GM21526 (cell line): ENCODE data around the gene OR1D5.
"Not testable (repeated sequence)": the region's sequence is repeated elsewhere in the genome, so short reads cannot be mapped to it uniquely, and the experiment has no call there.

Experiments
- ATAC-seq: cut with Tn5 transposase; IDR thresholded peaks from one replicate; pipeline ENCODE4 v1.9.1; 2021; ENCODE audit warnings: moderate library complexity; ENCODE audit not compliant: unreplicated experiment, low FRiP score

The OR1D5 gene

DNA sequence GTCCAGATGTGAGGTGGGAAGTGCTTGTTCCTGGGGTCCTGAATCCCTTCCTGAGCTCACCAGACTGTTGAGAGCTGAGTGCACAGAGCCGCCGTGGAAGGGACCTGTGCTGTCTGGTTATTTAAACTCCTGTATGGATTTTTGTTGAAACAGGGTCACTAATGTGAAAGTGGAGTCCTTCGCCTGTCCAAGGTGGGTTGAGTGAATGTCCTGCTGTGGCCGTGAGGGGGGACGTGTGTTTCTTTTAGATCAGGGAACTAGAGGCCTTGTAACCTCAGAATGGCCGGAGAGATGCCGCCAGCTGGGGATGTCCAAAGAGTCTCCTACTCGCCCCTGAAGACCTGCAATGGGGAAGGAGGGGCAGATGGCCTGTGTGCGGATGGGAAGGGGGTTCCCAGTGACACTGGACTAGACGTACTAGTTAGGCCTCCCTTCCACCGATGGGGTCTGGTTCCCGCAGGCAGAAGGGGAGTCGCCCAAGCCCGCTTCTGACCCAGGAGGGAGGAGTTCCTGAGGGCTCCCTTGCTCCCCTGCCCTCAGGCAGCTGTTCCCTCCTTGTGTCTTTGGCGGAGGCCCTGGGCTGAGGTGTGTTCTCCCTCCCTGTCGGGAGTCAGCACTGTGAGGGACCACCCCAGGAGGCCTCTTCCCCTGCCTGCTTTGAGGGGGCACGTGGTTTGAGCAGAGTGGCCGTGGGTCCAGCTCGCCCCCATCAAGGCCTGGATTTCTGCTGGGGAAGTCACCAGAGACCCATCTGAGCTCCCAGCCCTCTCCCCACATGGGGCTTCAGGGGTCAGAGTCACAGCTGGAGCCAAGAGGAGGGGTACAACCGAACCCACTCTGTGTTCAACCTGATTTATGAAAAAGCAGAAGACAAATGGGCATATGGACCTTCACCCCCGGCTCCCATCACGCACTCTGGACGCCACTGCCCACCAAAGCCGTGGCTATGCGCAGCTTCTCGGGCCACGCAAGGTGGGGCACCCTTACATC lies 30.9 kb downstream of the OR1D5 start:
- ATAC-seq, result no peak

DNA sequence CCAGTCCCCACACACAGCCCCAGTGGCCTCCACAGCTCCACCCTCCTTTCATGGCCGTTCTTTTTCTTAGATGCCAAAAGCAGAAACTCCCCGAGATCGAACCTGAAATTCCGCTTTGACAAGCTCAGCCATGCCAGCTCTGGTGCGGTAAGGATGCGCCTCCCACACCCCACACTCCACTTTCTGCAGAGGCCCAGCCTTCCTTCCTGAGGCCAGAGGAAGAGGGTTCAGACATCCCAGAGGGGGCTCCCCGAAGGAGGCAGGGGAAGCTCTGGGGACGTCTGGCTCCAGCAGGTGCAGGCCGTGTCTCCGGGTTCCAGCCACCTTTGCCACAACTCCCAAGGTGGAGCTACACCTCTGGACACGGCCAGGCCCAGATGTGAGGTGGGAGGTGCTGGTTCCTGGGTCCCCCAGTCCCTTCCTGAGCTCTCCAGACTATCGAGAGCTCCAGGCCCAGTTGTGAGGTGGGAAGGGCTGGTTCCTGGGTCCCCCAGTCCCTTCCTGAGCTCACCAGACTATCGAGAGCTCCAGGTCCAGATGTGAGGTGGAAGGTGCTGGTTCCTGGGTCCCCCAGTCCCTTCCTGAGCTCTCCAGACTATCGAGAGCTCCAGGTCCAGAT lies 32.4 kb downstream of the OR1D5 start:
- not testable (repeated sequence) for ATAC-seq

DNA sequence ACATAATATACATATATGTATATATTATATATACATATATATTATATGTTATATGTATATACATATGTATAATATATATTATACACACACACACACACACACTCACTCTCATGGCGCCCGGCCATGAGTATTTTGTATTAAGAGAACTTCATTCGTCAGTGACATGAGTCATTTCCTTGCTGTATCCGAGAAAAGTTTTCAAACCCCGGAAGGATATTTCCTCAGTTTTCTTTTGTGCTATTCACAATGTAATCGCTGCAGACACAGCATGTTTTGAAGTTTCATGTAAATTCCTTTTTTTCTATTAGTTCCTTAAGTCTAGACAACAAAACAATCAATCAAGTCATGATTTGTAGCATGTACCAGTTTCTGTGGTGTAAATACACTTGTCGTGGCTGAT lies 33.3 kb downstream of the OR1D5 start:
- no peak for ATAC-seq

- no peak for ATAC-seq
Measured at GRCh38 chr17:3029213-3029913, 34.0 kb downstream of the OR1D5 start.

DNA sequence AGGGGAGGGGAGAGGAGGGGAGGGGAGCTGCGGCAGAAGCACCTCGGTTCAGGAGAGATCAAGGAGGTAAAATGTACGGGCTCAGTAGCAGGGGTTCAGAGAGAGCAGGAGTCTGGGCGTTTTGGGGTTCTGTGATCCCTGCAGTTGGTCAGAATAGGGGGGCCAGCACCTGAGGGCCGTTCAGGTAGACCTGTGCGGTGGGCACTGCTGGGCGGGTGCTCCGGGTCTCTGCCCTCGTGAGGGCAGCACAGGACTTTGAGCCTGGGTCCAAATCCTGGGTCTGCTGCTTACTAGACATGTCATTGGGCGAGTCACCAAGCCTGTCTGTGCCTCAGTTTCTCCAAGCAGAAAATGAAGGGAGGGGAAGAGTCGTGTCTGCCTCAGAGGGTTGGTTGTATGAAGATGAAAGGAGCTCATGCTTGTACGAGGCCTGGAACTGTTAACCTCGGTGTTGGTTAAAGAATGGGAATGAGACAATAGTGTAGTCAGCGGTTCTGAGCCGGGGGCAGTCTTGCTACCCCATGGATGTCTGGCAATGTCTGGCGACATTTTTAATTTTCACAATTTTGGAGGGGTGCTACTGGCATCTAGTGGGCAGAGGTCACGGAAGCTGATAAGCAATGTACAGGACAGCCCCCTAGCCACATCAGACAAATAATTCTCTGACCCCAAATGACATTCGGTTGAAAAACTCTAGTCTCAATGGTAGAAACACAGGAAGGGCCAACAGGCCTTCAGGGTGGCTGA lies 35.4 kb downstream of the OR1D5 start:
- no peak for ATAC-seq

GRCh38 chr17:3026856-3027751 lies 36.3 kb downstream of the OR1D5 start:
- ATAC-seq, result no peak

- no peak for ATAC-seq
Measured at GRCh38 chr17:3026125-3026855, 37.1 kb downstream of the OR1D5 start.

DNA sequence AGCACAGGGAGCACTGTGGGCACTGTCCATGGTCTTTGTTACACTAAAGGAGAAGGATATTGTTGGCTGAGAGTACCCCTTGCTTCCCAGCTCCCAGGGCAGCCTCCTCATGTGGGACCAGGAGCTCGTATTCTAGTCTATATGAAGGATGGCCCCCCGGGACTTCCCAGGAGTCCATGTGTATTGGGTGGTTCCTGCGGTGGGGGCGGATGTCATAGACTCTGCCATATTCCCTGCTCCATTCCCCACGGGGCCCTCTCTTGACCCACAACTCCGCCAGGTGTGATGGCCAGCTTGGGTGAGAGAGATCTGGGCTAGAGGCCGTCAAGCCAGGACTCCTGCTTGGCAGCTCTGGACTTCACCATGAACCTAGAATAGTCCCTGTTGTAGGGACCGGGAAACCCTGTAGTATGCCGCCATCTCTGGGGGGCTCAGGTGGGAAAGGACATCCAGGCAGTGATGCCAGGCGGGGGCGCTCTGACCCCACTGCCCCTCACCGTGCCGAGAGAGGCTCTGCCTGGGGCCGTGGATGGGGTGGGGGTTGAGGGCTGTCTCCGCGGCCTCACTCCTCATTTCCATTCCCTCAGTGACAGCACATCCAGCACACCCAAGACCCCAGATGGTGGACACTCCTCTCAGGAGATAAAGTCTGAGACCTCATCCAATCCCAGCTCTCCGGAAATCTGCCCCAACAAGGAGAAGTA lies 37.8 kb downstream of the OR1D5 start:
- ATAC-seq, result no peak

DNA sequence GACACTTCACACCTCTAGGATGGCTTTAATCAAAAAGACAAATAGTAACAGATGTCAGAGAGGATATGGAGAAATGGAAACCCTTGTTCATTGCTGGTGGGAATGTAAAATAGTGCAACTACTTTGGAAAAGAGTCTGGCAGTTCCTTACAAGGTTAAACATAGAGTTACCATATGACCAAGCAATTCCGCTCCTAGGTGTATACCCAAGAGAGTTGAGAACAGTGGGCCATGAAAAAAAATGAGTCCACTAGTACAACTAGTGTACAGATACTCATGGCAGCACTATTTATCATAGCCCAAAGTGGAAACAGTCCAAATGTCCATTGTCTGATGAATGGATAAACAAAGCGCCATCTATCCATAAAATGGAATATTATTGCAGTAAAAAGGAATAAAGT lies 39.1 kb downstream of the OR1D5 start:
- ATAC-seq, result no peak

DNA sequence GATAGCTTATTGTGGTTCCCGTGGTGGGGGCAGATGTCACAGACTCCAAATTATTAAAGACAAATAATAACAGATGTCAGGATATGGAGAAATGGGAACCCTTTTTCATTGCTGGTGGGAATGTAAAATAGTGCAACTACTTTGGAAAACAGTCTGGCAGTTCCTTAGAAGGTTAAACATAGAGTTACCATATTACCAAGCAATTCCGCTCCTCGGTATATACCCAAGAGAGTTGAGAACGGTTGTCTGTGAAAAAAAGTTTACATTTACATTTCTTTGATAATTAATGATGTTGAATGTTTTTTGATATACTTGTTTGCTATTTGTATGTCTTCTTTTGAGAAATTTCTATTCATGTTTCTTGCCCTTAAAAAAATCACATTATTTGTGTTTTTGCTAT lies 41.2 kb downstream of the OR1D5 start:
- no peak for ATAC-seq

- no peak for ATAC-seq
Measured at GRCh38 chr17:3020381-3020780, 43.0 kb downstream of the OR1D5 start.

DNA sequence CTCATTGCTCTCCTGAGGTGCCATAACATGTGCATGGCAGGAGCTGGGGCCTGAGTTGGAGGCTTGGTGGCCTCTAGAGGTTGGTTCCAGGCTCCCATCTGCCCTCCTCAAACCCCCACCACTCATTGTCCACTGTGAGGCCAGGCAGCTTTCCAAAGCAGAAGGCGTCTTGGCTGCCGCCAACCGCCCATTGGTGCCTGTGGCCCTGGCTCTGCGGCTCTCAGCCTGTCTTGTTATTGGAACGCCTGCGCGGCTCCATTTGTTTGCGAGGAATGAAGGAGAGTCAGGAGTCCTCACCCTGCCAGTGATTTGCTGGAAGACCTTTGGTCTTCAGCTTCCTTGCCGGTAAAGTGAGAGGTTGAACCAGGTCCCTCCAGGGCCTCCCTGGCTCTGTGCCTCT lies 43.6 kb downstream of the OR1D5 start:
- ATAC-seq, result no peak

GRCh38 chr17:3017936-3018335 lies 45.5 kb downstream of the OR1D5 start:
- no peak for ATAC-seq

GRCh38 chr17:3015890-3016289 lies 47.5 kb downstream of the OR1D5 start:
- no peak for ATAC-seq

DNA sequence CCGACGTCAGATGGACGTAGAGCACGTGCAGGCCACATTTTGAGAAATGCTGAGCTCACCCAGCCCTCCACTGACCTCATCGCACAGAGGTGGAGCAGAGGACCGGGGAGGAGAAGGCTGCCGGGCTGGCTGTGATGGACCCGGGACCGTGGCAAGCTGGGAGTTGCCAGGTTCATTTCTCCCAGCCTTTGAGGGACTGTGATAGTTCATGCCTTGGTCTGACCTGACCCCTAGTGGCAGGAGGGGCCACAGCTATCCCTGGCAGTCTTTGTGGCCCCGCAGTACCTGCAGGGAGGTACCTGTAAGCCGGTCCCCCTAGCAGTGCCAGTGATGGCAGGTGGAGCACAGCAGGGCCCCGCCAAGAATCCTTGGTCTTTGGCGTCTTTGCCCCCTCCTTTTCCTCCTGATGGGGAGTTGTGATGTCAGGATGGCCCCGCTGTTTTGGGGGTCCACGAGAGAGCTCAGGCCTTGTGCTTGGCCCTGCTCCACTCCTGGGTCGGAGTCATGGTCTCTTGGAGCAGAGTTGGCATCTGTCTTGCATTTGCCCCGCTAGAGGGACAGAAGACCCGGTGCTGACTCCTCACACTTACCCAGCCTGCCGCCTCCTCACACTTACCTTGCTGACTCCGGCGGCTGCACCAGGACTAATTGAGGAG lies 50.4 kb downstream of the OR1D5 start:
- ATAC-seq, result no peak
